WTC11 (cell line): ENCODE results near the gene MAML3.

Experiments
- ESRRA ChIP-seq: sonication (generic); formaldehyde crosslinking; IDR thresholded peaks from 2 replicates; pipeline ENCODE4 v1.8.1; 2022; ENCODE audit warnings: mild to moderate bottlenecking, missing genetic modification reagents, borderline replicate concordance
- FOXP1 ChIP-seq: sonication (generic); formaldehyde crosslinking; IDR thresholded peaks from 2 replicates; pipeline ENCODE4 v1.8.0; 2022; ENCODE audit warnings: missing genetic modification reagents, mild to moderate bottlenecking, moderate library complexity, borderline replicate concordance
- GABPB1 ChIP-seq: sonication (generic); formaldehyde crosslinking; IDR thresholded peaks from 2 replicates; pipeline ENCODE4 v1.8.1; 2023; ENCODE audit warnings: mild to moderate bottlenecking, missing genetic modification reagents
- MYBL2 ChIP-seq: sonication (generic); formaldehyde crosslinking; IDR thresholded peaks from 2 replicates; pipeline ENCODE4 v1.8.1; 2023; ENCODE audit warnings: mild to moderate bottlenecking, moderate library complexity, missing genetic modification reagents
- NFE2L1 ChIP-seq: sonication (generic); formaldehyde crosslinking; IDR thresholded peaks from 2 replicates; pipeline ENCODE4 v1.8.1; 2023; ENCODE audit warnings: missing genetic modification reagents
- SP1 ChIP-seq: sonication (generic); formaldehyde crosslinking; conservative IDR thresholded peaks from 2 replicates; pipeline ENCODE4 v1.8.1; 2022; ENCODE audit warnings: missing genetic modification reagents
- TEAD1 ChIP-seq: sonication (generic); formaldehyde crosslinking; IDR thresholded peaks from 2 replicates; pipeline ENCODE4 v1.8.0; 2022; ENCODE audit warnings: mild to moderate bottlenecking, missing genetic modification reagents
- ZNF317 ChIP-seq: sonication (generic); formaldehyde crosslinking; IDR thresholded peaks from 2 replicates; pipeline ENCODE4 v1.8.1; 2023; ENCODE audit warnings: low read depth, mild to moderate bottlenecking, moderate library complexity, missing genetic modification reagents, borderline replicate concordance
- TF ChIP-seq, protein P1 (sequence below): fragments of 200-600 bp; IDR thresholded peaks from 2 replicates; pipeline ENCODE4 v1.8.0; 2022; ENCODE audit warnings: antibody characterized with exemption
- TF ChIP-seq, protein P2 (sequence below): sonication (generic); formaldehyde crosslinking; conservative IDR thresholded peaks from 2 replicates; pipeline ENCODE4 v1.8.1; 2022; ENCODE audit warnings: mild to moderate bottlenecking, missing genetic modification reagents
- TF ChIP-seq, protein P3 (sequence below): sonication (generic); formaldehyde crosslinking; IDR thresholded peaks from 2 replicates; pipeline ENCODE4 v1.8.1; 2022; ENCODE audit warnings: low read depth, missing genetic modification reagents, borderline replicate concordance
- TF ChIP-seq, protein P4 (sequence below): sonication (generic); formaldehyde crosslinking; IDR thresholded peaks from 2 replicates; pipeline ENCODE4 v1.8.0; 2022; ENCODE audit warnings: mild to moderate bottlenecking, missing genetic modification reagents
- TF ChIP-seq, protein P5 (sequence below): sonication (generic); formaldehyde crosslinking; IDR thresholded peaks from 2 replicates; pipeline ENCODE4 v1.8.1; 2023; ENCODE audit warnings: mild to moderate bottlenecking, missing genetic modification reagents, moderate library complexity
- TF ChIP-seq, protein P6 (sequence below): sonication (generic); formaldehyde crosslinking; IDR thresholded peaks from 2 replicates; pipeline ENCODE4 v1.8.1; 2023; ENCODE audit warnings: mild to moderate bottlenecking, moderate library complexity, missing genetic modification reagents

DNA sequence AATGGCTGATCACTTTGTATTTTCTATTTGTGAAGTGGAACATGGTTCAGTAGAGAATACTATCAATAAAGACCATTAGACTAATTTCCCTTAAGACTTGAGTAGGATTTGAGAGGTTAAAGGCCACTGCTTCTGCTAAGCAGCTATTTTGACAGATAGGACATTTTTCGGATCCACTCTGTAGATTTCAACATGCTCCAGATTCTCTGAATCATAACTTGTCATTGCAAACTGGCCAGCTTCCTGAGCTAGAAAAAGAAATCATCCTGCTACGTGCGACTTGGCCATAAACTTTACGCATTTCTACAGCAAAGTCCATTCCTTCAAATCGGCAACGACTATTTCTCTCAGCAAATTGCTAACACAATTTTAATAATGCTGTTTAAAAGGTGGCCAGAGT, 433.2 kb downstream of the MAML3 start:
- TF ChIP-seq, protein P1, sequence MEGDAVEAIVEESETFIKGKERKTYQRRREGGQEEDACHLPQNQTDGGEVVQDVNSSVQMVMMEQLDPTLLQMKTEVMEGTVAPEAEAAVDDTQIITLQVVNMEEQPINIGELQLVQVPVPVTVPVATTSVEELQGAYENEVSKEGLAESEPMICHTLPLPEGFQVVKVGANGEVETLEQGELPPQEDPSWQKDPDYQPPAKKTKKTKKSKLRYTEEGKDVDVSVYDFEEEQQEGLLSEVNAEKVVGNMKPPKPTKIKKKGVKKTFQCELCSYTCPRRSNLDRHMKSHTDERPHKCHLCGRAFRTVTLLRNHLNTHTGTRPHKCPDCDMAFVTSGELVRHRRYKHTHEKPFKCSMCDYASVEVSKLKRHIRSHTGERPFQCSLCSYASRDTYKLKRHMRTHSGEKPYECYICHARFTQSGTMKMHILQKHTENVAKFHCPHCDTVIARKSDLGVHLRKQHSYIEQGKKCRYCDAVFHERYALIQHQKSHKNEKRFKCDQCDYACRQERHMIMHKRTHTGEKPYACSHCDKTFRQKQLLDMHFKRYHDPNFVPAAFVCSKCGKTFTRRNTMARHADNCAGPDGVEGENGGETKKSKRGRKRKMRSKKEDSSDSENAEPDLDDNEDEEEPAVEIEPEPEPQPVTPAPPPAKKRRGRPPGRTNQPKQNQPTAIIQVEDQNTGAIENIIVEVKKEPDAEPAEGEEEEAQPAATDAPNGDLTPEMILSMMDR, result no peak
- TF ChIP-seq, protein P2, sequence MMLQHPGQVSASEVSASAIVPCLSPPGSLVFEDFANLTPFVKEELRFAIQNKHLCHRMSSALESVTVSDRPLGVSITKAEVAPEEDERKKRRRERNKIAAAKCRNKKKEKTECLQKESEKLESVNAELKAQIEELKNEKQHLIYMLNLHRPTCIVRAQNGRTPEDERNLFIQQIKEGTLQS (CRISPR knock-in tag), result no peak
- TF ChIP-seq, protein P3, sequence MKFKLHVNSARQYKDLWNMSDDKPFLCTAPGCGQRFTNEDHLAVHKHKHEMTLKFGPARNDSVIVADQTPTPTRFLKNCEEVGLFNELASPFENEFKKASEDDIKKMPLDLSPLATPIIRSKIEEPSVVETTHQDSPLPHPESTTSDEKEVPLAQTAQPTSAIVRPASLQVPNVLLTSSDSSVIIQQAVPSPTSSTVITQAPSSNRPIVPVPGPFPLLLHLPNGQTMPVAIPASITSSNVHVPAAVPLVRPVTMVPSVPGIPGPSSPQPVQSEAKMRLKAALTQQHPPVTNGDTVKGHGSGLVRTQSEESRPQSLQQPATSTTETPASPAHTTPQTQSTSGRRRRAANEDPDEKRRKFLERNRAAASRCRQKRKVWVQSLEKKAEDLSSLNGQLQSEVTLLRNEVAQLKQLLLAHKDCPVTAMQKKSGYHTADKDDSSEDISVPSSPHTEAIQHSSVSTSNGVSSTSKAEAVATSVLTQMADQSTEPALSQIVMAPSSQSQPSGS, result no peak
- TF ChIP-seq NFE2L1 (no peak), SP1 (CRISPR knock-in tag) (no peak), FOXP1 (CRISPR knock-in tag) (no peak), GABPB1 (CRISPR knock-in tag) (no peak), ESRRA (CRISPR knock-in tag) (no peak), MYBL2 (CRISPR knock-in tag) (no peak), ZNF317 (CRISPR knock-in tag) (no peak), TEAD1 (CRISPR knock-in tag) (no peak)
- TF ChIP-seq, protein P4, sequence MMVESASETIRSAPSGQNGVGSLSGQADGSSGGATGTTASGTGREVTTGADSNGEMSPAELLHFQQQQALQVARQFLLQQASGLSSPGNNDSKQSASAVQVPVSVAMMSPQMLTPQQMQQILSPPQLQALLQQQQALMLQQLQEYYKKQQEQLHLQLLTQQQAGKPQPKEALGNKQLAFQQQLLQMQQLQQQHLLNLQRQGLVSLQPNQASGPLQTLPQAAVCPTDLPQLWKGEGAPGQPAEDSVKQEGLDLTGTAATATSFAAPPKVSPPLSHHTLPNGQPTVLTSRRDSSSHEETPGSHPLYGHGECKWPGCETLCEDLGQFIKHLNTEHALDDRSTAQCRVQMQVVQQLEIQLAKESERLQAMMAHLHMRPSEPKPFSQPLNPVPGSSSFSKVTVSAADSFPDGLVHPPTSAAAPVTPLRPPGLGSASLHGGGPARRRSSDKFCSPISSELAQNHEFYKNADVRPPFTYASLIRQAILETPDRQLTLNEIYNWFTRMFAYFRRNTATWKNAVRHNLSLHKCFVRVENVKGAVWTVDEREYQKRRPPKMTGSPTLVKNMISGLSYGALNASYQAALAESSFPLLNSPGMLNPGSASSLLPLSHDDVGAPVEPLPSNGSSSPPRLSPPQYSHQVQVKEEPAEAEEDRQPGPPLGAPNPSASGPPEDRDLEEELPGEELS (CRISPR knock-in tag), result no peak
- TF ChIP-seq, protein P5, sequence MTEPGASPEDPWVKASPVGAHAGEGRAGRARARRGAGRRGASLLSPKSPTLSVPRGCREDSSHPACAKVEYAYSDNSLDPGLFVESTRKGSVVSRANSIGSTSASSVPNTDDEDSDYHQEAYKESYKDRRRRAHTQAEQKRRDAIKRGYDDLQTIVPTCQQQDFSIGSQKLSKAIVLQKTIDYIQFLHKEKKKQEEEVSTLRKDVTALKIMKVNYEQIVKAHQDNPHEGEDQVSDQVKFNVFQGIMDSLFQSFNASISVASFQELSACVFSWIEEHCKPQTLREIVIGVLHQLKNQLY, result no peak
- TF ChIP-seq, protein P6, sequence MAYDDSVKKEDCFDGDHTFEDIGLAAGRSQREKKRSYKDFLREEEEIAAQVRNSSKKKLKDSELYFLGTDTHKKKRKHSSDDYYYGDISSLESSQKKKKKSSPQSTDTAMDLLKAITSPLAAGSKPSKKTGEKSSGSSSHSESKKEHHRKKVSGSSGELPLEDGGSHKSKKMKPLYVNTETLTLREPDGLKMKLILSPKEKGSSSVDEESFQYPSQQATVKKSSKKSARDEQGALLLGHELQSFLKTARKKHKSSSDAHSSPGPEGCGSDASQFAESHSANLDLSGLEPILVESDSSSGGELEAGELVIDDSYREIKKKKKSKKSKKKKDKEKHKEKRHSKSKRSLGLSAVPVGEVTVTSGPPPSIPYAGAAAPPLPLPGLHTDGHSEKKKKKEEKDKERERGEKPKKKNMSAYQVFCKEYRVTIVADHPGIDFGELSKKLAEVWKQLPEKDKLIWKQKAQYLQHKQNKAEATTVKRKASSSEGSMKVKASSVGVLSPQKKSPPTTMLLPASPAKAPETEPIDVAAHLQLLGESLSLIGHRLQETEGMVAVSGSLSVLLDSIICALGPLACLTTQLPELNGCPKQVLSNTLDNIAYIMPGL (CRISPR knock-in tag), result no peak
